ENCODE data around the gene SUGCT.

Gene SUGCT

DNA sequence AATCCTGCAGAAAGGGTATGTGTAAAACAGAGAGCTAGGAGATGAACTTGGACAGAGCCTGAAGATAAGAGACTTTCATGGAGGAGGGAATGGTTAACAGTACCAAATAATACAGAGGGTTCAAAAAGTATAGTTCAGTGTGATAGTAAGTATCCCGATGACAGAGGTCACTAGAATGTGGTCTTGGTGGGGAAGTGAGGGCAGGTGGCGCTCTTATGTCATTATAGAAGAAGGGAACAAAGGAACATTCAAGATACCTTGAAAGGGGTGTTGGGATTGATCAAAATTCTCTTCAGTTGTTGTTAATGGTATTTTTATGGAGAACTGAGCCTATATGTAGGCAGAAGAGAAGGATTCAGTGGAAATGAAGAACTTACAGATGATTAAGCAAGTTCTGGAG is 312.5 kb downstream of the SUGCT start:
- no peak overlapping the region for H3K27ac ChIP-seq (replicated peaks)
- no peaks in the 10 kb centered on the region for H3K27me3 ChIP-seq (ENCODE audit: insufficient read depth, poor library complexity, severe bottlenecking)
- no peak overlapping the region for H3K4me3 ChIP-seq (replicated peaks; ENCODE audit: insufficient read depth, low read length)
- DNase-seq (ENCODE audit: low read depth in 1 of 2, low spot score in 1 of 2): peak in 1 of 2 experiments; percentile 13
- TF ChIP-seq CTCF (IDR thresholded peaks at IDR 0.05; ENCODE audit: insufficient read depth, low read length) (no peak), POLR2AphosphoS5 (IDR thresholded peaks at IDR 0.05; ENCODE audit: low read depth) (no peak), GABPA (IDR thresholded peaks at IDR 0.05; ENCODE audit: low read depth) (no peak), REST (IDR thresholded peaks at IDR 0.05; ENCODE audit: insufficient replicate concordance, low read depth) (no peak), SPI1 (IDR thresholded peaks at IDR 0.05; ENCODE audit: borderline replicate concordance, low read depth) (no peak)

GRCh38 chr7:40455485-40455884 is 320.7 kb downstream of the SUGCT start:
- Histone ChIP-seq H3K27me3 (ENCODE audit: insufficient read depth, poor library complexity, severe bottlenecking) (no peaks in the 10 kb centered on the region), H3K27ac (replicated peaks) (no peak overlapping the region; the same call in 1 of the 2 replicates), H3K4me3 (replicated peaks; ENCODE audit: insufficient read depth, low read length) (no peak overlapping the region)
- peak in 1 of 2 experiments; percentile 32 for DNase-seq (ENCODE audit: low read depth in 1 of 2, low spot score in 1 of 2)
- no peak for TF ChIP-seq SPI1 (IDR thresholded peaks at IDR 0.05; ENCODE audit: borderline replicate concordance, low read depth)
- TF ChIP-seq CTCF (IDR thresholded peaks at IDR 0.05; ENCODE audit: insufficient read depth, low read length): no peak
- TF ChIP-seq POLR2AphosphoS5 (IDR thresholded peaks at IDR 0.05; ENCODE audit: low read depth): no peak
- TF ChIP-seq REST (IDR thresholded peaks at IDR 0.05; ENCODE audit: insufficient replicate concordance, low read depth): no peak
- no peak for TF ChIP-seq GABPA (IDR thresholded peaks at IDR 0.05; ENCODE audit: low read depth)

- H3K27ac ChIP-seq (replicated peaks): no peak overlapping the region
- H3K4me3 ChIP-seq (replicated peaks; ENCODE audit: insufficient read depth, low read length): no peak overlapping the region
- DNase-seq (ENCODE audit: low read depth in 1 of 2, low spot score in 1 of 2): no peak
- TF ChIP-seq GABPA (IDR thresholded peaks at IDR 0.05; ENCODE audit: low read depth) (no peak), POLR2AphosphoS5 (IDR thresholded peaks at IDR 0.05; ENCODE audit: low read depth) (no peak), CTCF (IDR thresholded peaks at IDR 0.05; ENCODE audit: insufficient read depth, low read length) (no peak), SPI1 (IDR thresholded peaks at IDR 0.05; ENCODE audit: borderline replicate concordance, low read depth) (no peak), REST (IDR thresholded peaks at IDR 0.05; ENCODE audit: insufficient replicate concordance, low read depth) (no peak)
- no peaks in the 10 kb centered on the region for H3K27me3 ChIP-seq (ENCODE audit: insufficient read depth, poor library complexity, severe bottlenecking)
These were observed 323.1 kb downstream of the SUGCT start for GRCh38 chr7:40457776-40458480.
